Transverse colon (tissue), 4 donors: ENCODE results near the gene EXD3. TPM values are rescaled to one million over a fixed set of nuclear protein-coding genes. Genes with fewer than 3 reads are reported as not detected.

Experiments used
- DNase-seq: peaks from one replicate; pipeline ENCODE4 v3.0.0-alpha.2; 2019
- H3K27ac ChIP-seq, 4 donors: fragments of 200-600 bp; sonication (generic); 2 replicates each; pipeline ENCODE4 v1.5.1; 2016 to 2018; ENCODE audit warnings: inconsistent platforms in 4 of 4
- H3K27me3 ChIP-seq: fragments of 200-600 bp; sonication (generic); 2 replicates; pipeline ENCODE4 v1.5.1; 2017; ENCODE audit warnings: inconsistent platforms
- H3K36me3 ChIP-seq, 4 donors: fragments of 200-600 bp; sonication (generic); 2 replicates each; pipeline ENCODE4 v1.5.1; 2017 to 2019; ENCODE audit warnings: inconsistent platforms in 4 of 4
- H3K4me1 ChIP-seq, 4 donors: fragments of 200-600 bp; sonication (generic); 2 replicates each; pipeline ENCODE4 v1.5.1; 2017 to 2020; ENCODE audit warnings: inconsistent platforms in 4 of 4
- H3K4me3 ChIP-seq, 4 donors: fragments of 200-600 bp; sonication (generic); 1 replicate in 1 of 4; 2 replicates in 3 of 4; pipeline versions ENCODE4 v1.5.1 to v1.6.1; 2017 to 2019; ENCODE audit warnings: inconsistent platforms in 4 of 4
- H3K9me3 ChIP-seq, 2 donors: fragments of 200-600 bp; sonication (generic); 2 replicates each; pipeline ENCODE4 v1.5.1; 2017 to 2019; ENCODE audit warnings: inconsistent platforms in 2 of 2
- CTCF ChIP-seq, 5 experiments: fragments of 200-600 bp in 3 of 5; fragments of 450-650 bp in 2 of 5; sonication (generic) in 3 of 5; IDR thresholded peaks; 1 replicate in 2 of 5; 2 replicates in 3 of 5; pipeline ENCODE4 v1.5.1; 2016 to 2017; ENCODE audit warnings: antibody characterized with exemption in 5 of 5, inconsistent platforms in 3 of 5, mild to moderate bottlenecking in 2 of 5, moderate library complexity in 1 of 5
- EP300 ChIP-seq: sonication (generic); formaldehyde crosslinking; IDR thresholded peaks from one replicate; pipeline ENCODE4 v1.6.1; 2017; ENCODE audit warnings: antibody characterized with exemption, low read depth
- POLR2A ChIP-seq: fragments of 450-650 bp; IDR thresholded peaks from one replicate; pipeline ENCODE4 v1.6.1; 2016; ENCODE audit warnings: antibody characterized with exemption, mild to moderate bottlenecking, moderate library complexity
- POLR2AphosphoS5 ChIP-seq, 3 donors: sonication (generic); formaldehyde crosslinking; IDR thresholded peaks; one replicate each; pipeline ENCODE4 v1.6.1; 2016; ENCODE audit warnings: antibody characterized with exemption in 3 of 3
- WGBS, 2 donors: methylation state at CpG; one replicate each; pipeline ENCODE4 v1.1.5; 2018; ENCODE audit warnings: low coverage in 1 of 2; 5-methylcytosine and 5-hydroxymethylcytosine counted together
- in situ Hi-C, 4 donors: fragments of 200-750 bp; cut with MboI; loops; one replicate each; pipeline versions ENCODE4 v1.15.0 to v1.15.1; 2017; ENCODE audit warnings: low sequenced_read_pairs in 3 of 4, low pct_ligation_motif_present in 1 of 4, low pct_unique_long_range_greater_than_20kb in 1 of 4
- intact Hi-C: fragments of 100-400 bp; cut with DNase I; formaldehyde crosslinking; loops from one replicate; pipeline ENCODE4 v1.15.1; 2023; ENCODE audit warnings: low total_unique reads
- total RNA-seq, 4 donors: library from RNA; depleted of rRNA; stranded (reverse); fragments of >200 nt; gene quantifications; one replicate each; pipeline ENCODE4 v1.1.0, GENCODE V29; 2016

Gene EXD3
- total RNA-seq, 4 donors from 2014 or later: 47.6 to 228 (median 74.2) TPM

GRCh38 chr9:137270929-137271695 is 151.8 kb downstream of the EXD3 start:
- Histone ChIP-seq H3K27me3 (no peaks in the 10 kb centered on the region), H3K4me3 (no peak overlapping the region), H3K9me3 (no peaks in the 10 kb centered on the region), H3K36me3 (peaks cover 0 to 23% (median 10%) of the 10 kb centered on the region in 4 donors), H3K4me1 (peaks cover 15 to 44% (median 27%) of the 10 kb centered on the region in 4 donors), H3K27ac (no peak overlapping the region)
- DNase-seq: no peak
- WGBS, 2 donors: 83 to 85% methylated on average over 4 to 32 of the region's 32 CpGs
- in situ Hi-C loops: no loop called here
- intact Hi-C loops: no loop called here
- TF ChIP-seq POLR2AphosphoS5 (IDR thresholded peaks at IDR 0.05) (no peak), CTCF (IDR thresholded peaks at IDR 0.05) (no peak), POLR2A (no peak), EP300 (no peak)

- Histone ChIP-seq H3K27ac (peak overlapping the region; percentile 77 to 83 (median 78)), H3K36me3 (peaks cover 0 to 27% (median 12%) of the 10 kb centered on the region in 4 donors), H3K27me3 (no peaks in the 10 kb centered on the region), H3K4me3 (peak overlapping the region in 1 of 4 donors; percentile 19), H3K4me1 (peaks cover 13 to 30% (median 25%) of the 10 kb centered on the region in 4 donors), H3K9me3 (no peaks in the 10 kb centered on the region)
- 20 to 42% methylated on average over 7 to 17 of the region's 17 CpGs for WGBS, 2 donors
- TF ChIP-seq POLR2A (peak; percentile 58), CTCF (IDR thresholded peaks at IDR 0.05) (no peak), POLR2AphosphoS5 (IDR thresholded peaks at IDR 0.05) (peak; percentile 35 to 62 (median 43)), EP300 (no peak)
- peak; percentile 78 for DNase-seq
- in situ Hi-C loops: no loop called here
- intact Hi-C loops: no loop called here
Observed at GRCh38 chr9:137269231-137269772, 153.7 kb downstream of the EXD3 start.

GRCh38 chr9:137268538-137269201 is 154.3 kb downstream of the EXD3 start:
- peaks cover 13 to 24% (median 22%) of the 10 kb centered on the region in 4 donors for H3K4me1 ChIP-seq
- DNase-seq: no peak
- no peaks in the 10 kb centered on the region for H3K27me3 ChIP-seq
- WGBS, 2 donors: 66 to 70% methylated on average over 8 to 19 of the region's 19 CpGs
- H3K9me3 ChIP-seq: no peaks in the 10 kb centered on the region
- peak overlapping the region in 1 of 4 donors; percentile 19 for H3K4me3 ChIP-seq
- H3K36me3 ChIP-seq: peaks cover 0 to 33% (median 15%) of the 10 kb centered on the region in 4 donors
- TF ChIP-seq CTCF (IDR thresholded peaks at IDR 0.05): no peak
- TF ChIP-seq POLR2A: no peak
- TF ChIP-seq POLR2AphosphoS5 (IDR thresholded peaks at IDR 0.05): no peak
- no peak for TF ChIP-seq EP300
- H3K27ac ChIP-seq: peak overlapping the region; percentile 77 to 83 (median 78)
- in situ Hi-C loops (no loop called here), intact Hi-C loops (no loop called here)

GRCh38 chr9:137267933-137268355 is 155.0 kb downstream of the EXD3 start:
- no peak overlapping the region for H3K4me3 ChIP-seq
- no peak for TF ChIP-seq EP300
- no peak for TF ChIP-seq POLR2AphosphoS5 (IDR thresholded peaks at IDR 0.05)
- TF ChIP-seq CTCF (IDR thresholded peaks at IDR 0.05): no peak
- no peak for TF ChIP-seq POLR2A

More at GRCh38 chr9:137267933-137268355, 155.0 kb downstream of the EXD3 start:
- H3K27me3 ChIP-seq: no peaks in the 10 kb centered on the region
- H3K27ac ChIP-seq: peak overlapping the region in 3 of 4 donors; percentile 77 to 83 (median 77)
- peaks cover 13 to 24% (median 22%) of the 10 kb centered on the region in 4 donors for H3K4me1 ChIP-seq
- 80 to 89% methylated on average over 1 to 6 of the region's 6 CpGs for WGBS, 2 donors
- intact Hi-C loops (no loop called here), in situ Hi-C loops (no loop called here)
- H3K9me3 ChIP-seq: no peaks in the 10 kb centered on the region
- no peak for DNase-seq
- peaks cover 0 to 36% (median 15%) of the 10 kb centered on the region in 4 donors for H3K36me3 ChIP-seq
